Measurements from ENCODE around the gene LHFPL3. TPM values are rescaled to one million over a fixed set of nuclear protein-coding genes. Genes with fewer than 3 reads are reported as not detected.
A peak's percentile ranks its signal among the peaks of the same experiment; 100 is the strongest.

Gene LHFPL3
- total and polyA plus RNA-seq, 2 of the 13 experiments (the other 11 are each of a cell fraction or from before 2014, with no cell fraction given), result not detected

- no peak for TF ChIP-seq KAT8 (CRISPR knock-in tag; IDR thresholded peaks at IDR 0.05)
- TF ChIP-seq PHF8 (CRISPR knock-in tag; IDR thresholded peaks at IDR 0.05), result no peak
- no peak for TF ChIP-seq ZBTB7A (CRISPR knock-in tag; IDR thresholded peaks at IDR 0.05)
- no peak for TF ChIP-seq SETDB1 (CRISPR knock-in tag; IDR thresholded peaks at IDR 0.05; ENCODE audit: borderline replicate concordance)
- TF ChIP-seq RAD51 (IDR thresholded peaks at IDR 0.05; ENCODE audit: borderline replicate concordance), result no peak
- TF ChIP-seq SIX1 (CRISPR knock-in tag; IDR thresholded peaks at IDR 0.05; ENCODE audit: borderline replicate concordance), result 0 out of 2 replicates have a peak, but pooled peaks have one; percentile 39
- TF ChIP-seq ESRRA (CRISPR knock-in tag; IDR thresholded peaks at IDR 0.05; ENCODE audit: low read depth), result no peak
- TF ChIP-seq ZFP1 (CRISPR knock-in tag; IDR thresholded peaks at IDR 0.05), result no peak
- no peak for TF ChIP-seq PRMT3 (CRISPR knock-in tag; IDR thresholded peaks at IDR 0.05; ENCODE audit: borderline replicate concordance, low read depth)
- TF ChIP-seq RFXANK (CRISPR knock-in tag; IDR thresholded peaks at IDR 0.05), result no peak
- no peak for TF ChIP-seq PLRG1 (conservative IDR thresholded peaks at IDR 0.05)
- no peak for TF ChIP-seq ZNF891 (CRISPR knock-in tag; IDR thresholded peaks at IDR 0.05)
- TF ChIP-seq SALL2 (CRISPR knock-in tag; IDR thresholded peaks at IDR 0.05), result peak; percentile 56; the same call in 1 of the 2 replicates
- TF ChIP-seq RFX5 (IDR thresholded peaks at IDR 0.05; ENCODE audit: low read depth, low read length), result no peak
- TF ChIP-seq, protein P1, sequence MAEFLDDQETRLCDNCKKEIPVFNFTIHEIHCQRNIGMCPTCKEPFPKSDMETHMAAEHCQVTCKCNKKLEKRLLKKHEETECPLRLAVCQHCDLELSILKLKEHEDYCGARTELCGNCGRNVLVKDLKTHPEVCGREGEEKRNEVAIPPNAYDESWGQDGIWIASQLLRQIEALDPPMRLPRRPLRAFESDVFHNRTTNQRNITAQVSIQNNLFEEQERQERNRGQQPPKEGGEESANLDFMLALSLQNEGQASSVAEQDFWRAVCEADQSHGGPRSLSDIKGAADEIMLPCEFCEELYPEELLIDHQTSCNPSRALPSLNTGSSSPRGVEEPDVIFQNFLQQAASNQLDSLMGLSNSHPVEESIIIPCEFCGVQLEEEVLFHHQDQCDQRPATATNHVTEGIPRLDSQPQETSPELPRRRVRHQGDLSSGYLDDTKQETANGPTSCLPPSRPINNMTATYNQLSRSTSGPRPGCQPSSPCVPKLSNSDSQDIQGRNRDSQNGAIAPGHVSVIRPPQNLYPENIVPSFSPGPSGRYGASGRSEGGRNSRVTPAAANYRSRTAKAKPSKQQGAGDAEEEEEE (CRISPR knock-in tag; IDR thresholded peaks at IDR 0.05; ENCODE audit: borderline replicate concordance), result no peak
- no peak for TF ChIP-seq ZNF572 (CRISPR knock-in tag; IDR thresholded peaks at IDR 0.05)
- TF ChIP-seq, protein P2, sequence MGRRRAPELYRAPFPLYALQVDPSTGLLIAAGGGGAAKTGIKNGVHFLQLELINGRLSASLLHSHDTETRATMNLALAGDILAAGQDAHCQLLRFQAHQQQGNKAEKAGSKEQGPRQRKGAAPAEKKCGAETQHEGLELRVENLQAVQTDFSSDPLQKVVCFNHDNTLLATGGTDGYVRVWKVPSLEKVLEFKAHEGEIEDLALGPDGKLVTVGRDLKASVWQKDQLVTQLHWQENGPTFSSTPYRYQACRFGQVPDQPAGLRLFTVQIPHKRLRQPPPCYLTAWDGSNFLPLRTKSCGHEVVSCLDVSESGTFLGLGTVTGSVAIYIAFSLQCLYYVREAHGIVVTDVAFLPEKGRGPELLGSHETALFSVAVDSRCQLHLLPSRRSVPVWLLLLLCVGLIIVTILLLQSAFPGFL (CRISPR knock-in tag; IDR thresholded peaks at IDR 0.05), result no peak
- no peak for TF ChIP-seq KLF13 (CRISPR knock-in tag; IDR thresholded peaks at IDR 0.05)
- TF ChIP-seq ZNF761 (CRISPR knock-in tag; conservative IDR thresholded peaks at IDR 0.05), result no peak
- no peak for TF ChIP-seq TEF (CRISPR knock-in tag; IDR thresholded peaks at IDR 0.05)
- TF ChIP-seq ZBTB4 (CRISPR knock-in tag; IDR thresholded peaks at IDR 0.05; ENCODE audit: borderline replicate concordance), result no peak
- no peak for TF ChIP-seq ZBTB25 (CRISPR knock-in tag; IDR thresholded peaks at IDR 0.05)
Measured at GRCh38 chr7:104883718-104884452, 555.5 kb downstream of the LHFPL3 start (continued).
